IPS DF 4.7 (cell line): ENCODE data around the gene GSAP.

ENCODE experiments used
- DNase-seq: peaks from one replicate; pipeline ENCODE4 v3.0.0-alpha.2; 2013; ENCODE audit warnings: low spot score; ENCODE audit errors: extremely low read depth

GSAP gene

DNA sequence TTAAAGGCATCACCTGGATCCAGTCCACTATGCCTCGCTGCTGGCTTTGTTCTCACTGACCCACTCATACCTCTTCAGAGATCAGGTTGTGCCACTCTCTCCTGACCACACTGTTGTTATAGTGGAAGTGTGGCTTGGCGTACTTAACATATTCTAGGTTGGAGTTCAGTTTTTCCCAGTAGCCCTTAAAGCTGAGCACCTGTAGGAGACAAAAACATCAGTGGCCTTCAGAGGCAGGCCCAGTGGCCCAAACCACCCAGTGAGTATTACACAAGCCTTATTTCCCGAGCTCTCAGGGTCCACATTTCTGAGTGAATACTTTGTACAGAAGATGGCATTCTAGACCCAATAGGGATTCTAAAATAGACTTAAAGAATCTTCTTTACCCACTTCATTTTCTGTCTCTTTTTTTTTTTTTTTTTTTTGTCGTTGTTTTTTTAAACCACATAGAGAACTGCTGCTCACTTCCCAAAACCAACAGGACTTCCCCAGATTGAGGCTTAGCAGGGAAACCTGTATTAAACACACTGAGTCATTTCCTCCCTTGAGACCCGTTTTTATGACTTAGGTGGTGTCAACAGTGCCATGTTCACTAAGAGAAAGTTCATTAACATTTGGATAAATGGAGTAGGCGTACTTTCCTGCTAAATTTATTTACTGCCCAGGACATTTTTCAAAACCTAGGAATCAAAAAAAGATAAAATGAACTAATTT is 85.8 kb downstream of the GSAP start:
- no peak for DNase-seq

DNA sequence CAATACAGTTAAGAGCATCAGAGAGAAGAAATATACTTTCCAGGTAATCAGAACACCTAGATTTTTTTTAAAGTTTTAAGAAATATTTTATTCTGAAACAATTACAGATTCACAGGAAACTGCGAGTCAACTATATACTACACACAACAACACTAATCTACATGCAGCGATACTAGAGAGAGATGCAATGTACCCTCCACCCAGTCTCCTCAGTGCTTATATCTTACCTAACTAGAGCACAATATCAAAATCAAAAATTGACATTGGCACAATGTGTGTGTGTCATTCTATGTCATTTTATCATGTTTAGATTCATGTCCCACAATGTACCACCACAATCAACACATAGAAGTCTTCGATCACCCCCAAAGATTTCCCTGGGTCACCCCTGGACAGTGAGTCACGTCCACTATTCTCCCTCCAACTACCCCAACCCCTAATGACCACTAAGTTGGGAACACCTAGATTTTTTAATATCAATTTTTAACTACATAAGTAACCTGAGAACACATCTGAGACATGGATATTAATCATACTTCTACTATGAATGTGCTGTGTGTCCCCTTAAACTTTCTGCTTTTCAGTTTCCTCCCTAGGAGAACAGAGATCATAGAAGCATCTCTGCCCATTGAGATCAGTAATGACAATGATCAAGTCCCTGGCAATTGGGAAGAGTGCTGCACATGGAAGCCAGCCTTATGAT is 86.5 kb downstream of the GSAP start:
- no peak for DNase-seq

GRCh38 chr7:77328669-77329068 is 87.5 kb downstream of the GSAP start:
- no peak for DNase-seq

- DNase-seq = no peak
Measured at GRCh38 chr7:77327932-77328628, 88.1 kb downstream of the GSAP start.

DNA sequence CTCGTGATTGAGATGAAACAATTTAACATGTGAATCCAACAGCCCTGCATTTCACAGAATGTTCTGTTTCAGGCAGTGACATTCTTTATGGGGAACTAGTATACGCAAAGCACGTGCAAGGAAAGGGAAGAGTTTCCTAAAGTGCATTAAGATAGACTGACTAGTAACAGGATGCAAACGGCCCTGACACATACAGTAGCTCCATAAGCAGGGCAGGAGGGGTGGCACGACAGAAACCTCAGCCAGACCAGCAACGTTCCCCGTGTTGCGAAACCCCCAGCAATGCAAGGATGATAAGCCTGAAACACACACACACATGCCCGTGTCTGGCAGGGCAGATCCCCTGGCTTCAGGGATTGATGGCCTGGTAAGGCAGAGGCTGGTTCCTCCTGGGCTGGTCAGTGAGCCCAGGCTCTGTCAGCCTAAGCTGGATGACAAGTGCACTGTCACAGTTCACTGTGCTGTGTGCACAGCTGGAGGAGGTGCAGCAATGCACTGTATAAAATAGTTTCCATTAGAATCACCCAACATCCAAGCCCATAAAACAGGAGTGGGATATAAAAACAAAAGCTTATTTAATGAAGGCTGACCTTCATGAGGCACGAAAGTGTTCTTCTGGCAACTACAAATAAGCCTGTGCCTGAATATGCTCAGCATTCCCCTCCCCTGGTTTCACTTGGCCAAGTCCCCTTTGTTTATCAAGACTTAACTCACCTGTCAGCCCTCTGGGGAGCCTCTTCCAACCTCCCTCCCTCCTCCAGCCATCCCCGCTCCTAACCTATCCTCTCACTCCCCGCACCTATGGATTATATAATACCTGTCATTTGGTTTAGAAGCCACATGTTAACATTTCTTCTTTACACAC is 88.8 kb downstream of the GSAP start:
- DNase-seq = no peak

DNA sequence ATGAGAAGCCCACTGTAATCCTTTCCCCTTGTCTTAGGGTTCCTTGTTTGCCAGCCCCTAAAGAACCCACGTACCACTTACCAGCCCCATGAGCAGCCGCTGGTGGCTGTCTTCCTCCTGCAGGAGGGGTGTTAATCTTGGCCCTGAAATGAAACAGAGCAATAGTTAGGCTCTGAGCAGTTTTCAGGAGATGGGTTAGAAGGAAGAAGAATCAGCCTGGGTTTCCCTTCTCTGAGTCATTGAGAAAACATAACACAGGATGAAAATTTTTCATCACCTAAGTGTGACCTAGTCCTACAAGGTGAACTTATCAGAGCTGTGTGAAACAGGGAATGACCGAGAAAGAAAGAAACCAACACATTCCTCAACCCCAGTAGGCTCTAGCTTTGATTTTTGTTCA is 90.0 kb downstream of the GSAP start:
- DNase-seq = no peak

DNA sequence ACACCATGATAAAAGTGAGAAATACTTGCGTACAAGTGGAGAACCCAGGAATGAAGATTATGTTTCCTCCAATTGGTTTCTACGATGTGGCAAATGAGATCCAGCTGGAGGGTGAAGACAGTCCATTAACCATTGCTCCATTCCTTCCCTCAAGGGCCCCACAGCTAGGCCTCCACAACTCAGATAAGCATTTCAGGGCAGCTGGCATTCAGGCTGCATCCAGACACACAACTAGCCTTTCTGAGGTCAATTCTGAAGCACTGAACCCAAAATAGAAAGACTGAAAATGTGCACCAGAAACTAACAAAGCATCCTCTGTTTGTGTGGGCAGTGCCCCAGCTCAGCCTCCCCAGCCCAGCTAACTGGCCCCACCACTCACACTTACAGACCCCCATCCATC is 94.8 kb downstream of the GSAP start:
- DNase-seq = no peak

DNA sequence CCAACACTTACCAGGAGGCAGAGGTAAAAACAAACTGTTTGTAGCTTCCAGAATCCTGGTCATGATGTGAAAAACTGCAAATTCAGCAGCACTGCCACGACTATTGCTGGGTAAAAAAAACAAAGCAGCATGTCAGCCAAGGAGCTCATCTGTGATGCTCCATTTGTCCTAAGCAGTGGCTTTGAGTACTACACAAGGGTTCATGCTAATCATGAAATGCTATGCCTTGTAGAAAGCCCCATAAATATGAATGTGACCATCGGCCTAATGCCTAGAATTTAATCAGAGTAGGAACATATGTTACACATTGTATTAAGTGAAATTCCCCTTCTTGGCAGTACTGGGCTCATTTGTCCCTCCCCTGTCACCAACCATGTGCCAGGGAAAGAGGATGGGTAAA is 95.4 kb downstream of the GSAP start:
- no peak for DNase-seq

GRCh38 chr7:77320137-77320536 is 96.0 kb downstream of the GSAP start:
- no peak for DNase-seq

- DNase-seq = no peak
Measured at GRCh38 chr7:77318019-77318418, 98.1 kb downstream of the GSAP start.

GRCh38 chr7:77316219-77316978 is 99.8 kb downstream of the GSAP start:
- no peak for DNase-seq

DNA sequence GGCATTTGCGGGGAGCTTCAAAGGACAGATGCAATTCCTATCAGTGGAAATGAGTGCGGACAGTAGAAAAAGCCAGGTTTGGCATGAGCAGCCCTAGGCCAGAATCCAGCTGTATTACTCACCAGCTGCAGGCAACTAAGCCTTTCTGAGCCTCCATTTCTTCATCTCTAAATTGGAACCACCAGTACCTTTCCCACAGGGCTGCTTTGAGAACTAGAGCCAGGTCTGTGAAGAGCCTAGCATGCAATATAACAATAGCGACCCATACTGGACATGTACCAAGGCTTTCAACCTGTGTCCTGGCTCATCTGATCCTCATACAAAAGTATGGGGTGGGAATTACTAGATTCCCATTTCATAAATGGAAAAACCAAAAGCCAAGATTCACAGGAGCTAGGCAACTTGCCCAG is 101.0 kb downstream of the GSAP start:
- DNase-seq = no peak

- no peak for DNase-seq
Measured at GRCh38 chr7:77313876-77314480, 102.2 kb downstream of the GSAP start.

DNA sequence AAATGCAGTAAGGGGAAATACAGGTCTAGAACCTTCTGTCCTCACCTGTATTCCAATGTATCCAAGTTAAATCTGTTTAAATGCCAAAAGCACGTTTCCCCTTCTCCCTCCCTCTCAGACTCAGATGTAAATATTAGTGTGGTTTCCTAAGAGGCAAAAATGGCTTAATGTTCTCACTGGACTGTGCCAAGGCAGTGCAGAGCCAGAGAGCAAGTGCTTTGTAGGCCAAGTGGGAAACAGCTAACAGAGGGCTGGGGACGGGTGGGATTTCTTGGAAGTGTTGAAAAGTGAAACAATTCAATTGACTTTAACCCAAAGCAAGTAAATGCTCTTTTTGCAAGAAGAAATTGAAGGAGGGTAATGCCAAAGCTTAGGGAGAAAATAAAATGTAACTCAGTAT is 103.1 kb downstream of the GSAP start:
- DNase-seq = no peak

DNA sequence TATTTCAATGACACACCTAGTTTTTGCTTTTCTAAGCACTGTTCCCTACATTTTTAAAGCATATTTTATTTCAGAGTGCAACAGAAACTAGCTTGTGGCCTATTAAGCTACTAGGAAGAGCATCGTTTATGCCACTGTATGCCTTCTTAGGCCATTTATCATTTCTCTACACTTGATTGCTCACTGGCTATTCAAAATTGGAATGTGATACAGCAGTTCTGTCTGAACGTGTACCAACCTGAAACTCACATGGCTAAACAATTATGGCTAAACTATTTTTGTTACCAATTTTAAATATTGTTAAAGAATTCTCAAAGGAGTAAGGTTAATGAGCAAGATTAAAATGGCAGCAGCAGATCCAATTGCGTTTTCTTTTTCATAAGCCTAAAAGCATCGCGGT is 105.2 kb downstream of the GSAP start:
- DNase-seq = no peak

DNA sequence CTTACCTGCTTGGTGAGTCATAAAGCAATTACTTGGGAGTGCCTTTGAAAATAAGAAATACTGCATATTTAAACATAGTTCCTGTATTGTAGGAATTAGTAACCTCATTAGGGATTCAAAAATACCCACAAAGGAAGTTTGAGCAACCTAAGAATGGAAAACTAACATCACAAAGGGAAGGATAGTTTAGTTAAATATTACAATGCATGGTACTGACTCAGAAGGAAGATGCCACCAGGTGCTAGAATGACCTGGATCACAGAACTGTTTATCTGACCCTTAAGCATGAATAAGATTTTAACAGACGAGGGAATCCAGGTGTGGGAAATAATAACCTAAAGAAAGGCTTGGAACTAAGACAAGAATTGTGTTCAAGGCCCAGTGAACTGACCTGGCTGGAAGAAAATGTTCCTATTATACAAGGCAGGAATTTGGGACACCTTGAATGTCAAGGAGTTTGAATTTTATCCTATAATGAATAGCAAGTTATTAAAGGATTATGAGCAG is 106.4 kb downstream of the GSAP start:
- DNase-seq = no peak

DNA sequence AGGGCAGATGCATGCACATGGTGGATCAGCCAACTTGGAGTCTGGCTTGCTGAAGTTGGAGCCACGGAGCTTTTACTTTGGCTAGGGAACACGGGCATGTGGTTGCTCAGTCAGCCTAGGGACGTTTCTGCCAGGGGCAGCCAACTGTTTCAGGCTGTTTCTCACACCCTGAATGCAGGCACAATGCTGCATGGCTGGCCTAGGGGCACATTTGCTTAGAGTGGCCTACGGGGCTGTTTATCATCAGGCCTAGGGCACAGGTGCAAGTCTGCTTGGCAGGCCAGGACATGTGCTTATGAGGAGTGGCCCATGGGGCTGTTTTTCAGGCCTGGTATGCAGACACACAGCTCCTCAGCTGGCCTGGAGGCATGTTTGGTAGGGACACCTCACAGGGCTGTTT is 107.4 kb downstream of the GSAP start:
- DNase-seq = no peak

- DNase-seq = no peak
Measured at GRCh38 chr7:77306231-77307067, 109.7 kb downstream of the GSAP start.

DNA sequence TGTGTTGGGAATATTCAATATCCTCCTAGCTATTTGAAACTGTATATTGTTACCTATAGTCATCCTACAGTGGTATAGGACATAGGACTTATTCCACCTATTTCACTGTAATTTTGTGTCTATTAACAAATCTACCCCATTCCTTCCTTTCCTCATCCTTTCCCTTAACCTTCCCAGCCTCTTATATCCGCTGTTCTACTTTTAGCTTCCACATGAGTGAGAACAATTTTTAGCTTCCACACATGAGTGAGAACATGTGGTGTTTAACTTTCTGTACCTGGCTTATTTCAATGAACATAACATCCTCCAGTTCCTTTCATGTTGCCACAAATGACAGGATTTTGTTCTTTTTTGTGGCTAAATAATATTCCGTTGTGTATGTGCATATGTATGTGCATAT is 120.6 kb downstream of the GSAP start:
- no peak for DNase-seq
